ENCODE results near the gene COL9A3.

The COL9A3 gene

DNA sequence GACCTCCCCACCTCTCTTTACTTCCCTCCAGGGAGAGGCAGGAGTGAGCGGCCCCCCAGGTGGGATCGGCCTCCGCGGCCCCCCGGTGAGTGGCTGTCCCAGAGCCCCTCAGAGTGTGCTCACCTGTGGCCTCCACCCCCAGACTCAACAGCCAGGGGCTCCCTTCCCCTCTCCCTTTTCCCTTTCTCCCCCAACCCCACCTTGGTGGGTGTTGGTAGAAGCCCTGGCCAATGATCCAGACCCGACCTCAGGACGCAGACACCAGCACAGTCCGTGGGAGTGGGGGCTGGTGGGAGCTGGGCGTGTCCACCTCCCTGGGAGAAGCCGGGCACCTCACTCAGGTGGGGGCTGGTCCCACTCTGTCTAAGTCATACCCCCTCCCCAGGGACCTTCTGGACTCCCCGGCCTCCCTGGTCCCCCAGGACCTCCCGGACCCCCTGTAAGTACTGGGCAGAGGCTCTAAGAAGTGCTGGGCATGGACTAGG lies 4.9 kb downstream of the COL9A3 start:
- DNase-seq (ENCODE audit: insufficient read length, low spot score), result no peak
- no peak for FAIRE-seq

GRCh38 chr20:62822239-62822787 lies 5.5 kb downstream of the COL9A3 start:
- FAIRE-seq (no peak), DNase-seq (ENCODE audit: insufficient read length, low spot score) (no peak)

GRCh38 chr20:62822788-62823651 lies 6.2 kb downstream of the COL9A3 start:
- DNase-seq (ENCODE audit: insufficient read length, low spot score), result peak; percentile 90
- peak; percentile 57 for FAIRE-seq

GRCh38 chr20:62823688-62824475 lies 7.0 kb downstream of the COL9A3 start:
- DNase-seq (ENCODE audit: insufficient read length, low spot score) (no peak), FAIRE-seq (no peak)

GRCh38 chr20:62824476-62825332 lies 7.9 kb downstream of the COL9A3 start:
- FAIRE-seq, result no peak
- no peak for DNase-seq (ENCODE audit: insufficient read length, low spot score)

GRCh38 chr20:62825333-62825985 lies 8.6 kb downstream of the COL9A3 start:
- FAIRE-seq (no peak), DNase-seq (ENCODE audit: insufficient read length, low spot score) (no peak)

- FAIRE-seq (no peak), DNase-seq (ENCODE audit: insufficient read length, low spot score) (no peak)
Observed at GRCh38 chr20:62825986-62826645, 9.3 kb downstream of the COL9A3 start.

DNA sequence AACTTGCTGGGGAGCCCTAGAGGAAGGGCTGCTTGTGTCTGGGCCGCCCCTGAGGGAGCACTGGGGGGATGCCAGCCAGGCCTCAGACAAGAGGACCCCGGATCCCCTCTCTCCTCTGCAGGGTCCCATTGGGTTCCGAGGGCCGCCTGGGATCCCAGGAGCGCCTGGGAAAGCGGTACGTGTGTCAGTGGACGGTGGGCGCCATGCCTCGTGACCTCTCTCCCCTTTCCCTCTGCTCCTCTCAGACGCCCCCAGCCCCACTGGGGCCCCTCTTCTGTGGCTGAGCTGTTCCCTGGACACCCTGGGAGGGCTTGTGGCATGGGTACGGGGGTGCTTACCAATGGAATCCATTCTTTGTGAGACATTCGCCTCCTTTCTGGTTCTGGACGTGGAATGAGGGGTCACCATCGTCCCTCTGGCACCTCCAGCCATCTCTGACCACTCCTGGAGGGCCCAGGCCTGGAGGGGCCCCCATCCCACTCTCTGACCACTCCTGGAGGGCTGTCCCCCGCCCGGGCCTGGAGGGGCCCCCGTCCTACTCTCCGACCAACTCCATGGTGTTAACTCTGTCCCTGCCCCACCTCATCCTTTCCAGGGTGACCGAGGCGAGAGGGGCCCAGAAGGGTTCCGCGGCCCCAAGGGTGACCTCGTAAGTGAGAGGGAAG lies 9.9 kb downstream of the COL9A3 start:
- DNase-seq (ENCODE audit: insufficient read length, low spot score), result no peak
- no peak for FAIRE-seq

GRCh38 chr20:62827311-62828038 lies 10.6 kb downstream of the COL9A3 start:
- DNase-seq (ENCODE audit: insufficient read length, low spot score) (no peak), FAIRE-seq (no peak)

DNA sequence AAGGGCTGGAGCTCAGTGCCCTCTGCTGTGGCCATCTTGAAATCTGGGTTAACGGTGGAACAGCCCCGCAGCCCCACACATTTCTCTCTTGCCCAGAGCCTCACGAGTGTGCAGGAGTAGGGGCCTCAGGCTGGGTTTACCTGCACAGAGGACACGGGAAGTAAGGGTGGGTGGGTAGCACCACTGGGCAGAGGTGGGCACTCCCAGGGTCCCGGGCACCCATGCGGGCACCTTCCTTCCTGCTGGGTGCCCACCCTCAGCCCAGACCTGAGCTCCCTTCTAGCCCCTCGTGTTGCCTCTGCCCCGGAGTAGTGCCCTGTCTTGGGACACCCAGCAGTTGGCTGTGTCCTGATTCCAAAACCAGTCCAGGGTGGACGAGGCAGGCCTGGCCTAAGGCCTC lies 11.2 kb downstream of the COL9A3 start:
- no peak for DNase-seq (ENCODE audit: insufficient read length, low spot score)

DNA sequence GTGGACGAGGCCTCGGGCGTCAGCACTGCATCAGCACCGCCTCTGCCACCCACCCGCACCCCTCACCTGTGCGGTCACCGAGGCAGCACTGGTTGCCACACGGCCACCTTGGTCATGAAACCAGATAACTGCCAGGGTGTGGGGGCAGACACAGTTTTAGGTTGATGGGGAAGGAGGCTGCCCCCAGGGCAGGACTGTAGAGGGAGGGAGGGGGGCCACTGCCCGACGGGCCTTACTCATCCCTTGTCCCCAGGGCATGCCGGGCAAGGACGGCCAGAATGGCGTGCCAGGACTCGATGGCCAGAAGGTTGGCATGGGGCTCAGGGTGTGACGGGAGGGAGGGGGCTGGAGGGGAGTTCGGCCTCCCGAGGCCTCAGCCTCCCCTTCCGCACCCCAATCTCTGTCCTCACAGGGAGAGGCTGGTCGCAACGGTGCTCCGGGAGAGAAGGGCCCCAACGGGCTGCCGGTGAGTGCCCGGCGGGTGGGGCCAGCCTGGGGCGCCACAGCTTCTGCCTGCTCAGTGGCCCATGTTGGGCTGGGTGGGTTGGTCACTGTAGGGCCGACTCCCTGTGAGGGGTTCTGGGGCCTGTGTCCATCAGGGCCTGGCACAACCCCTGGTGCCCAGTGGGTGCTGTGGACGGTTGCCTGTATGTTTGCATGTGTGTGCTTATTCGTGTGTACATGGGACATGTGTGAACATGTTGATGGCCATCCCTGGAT lies 11.8 kb downstream of the COL9A3 start:
- FAIRE-seq, result no peak
- no peak for DNase-seq (ENCODE audit: insufficient read length, low spot score)

More for the DNA sequence above, 11.2 kb downstream of the COL9A3 start:
- no peak for FAIRE-seq

DNA sequence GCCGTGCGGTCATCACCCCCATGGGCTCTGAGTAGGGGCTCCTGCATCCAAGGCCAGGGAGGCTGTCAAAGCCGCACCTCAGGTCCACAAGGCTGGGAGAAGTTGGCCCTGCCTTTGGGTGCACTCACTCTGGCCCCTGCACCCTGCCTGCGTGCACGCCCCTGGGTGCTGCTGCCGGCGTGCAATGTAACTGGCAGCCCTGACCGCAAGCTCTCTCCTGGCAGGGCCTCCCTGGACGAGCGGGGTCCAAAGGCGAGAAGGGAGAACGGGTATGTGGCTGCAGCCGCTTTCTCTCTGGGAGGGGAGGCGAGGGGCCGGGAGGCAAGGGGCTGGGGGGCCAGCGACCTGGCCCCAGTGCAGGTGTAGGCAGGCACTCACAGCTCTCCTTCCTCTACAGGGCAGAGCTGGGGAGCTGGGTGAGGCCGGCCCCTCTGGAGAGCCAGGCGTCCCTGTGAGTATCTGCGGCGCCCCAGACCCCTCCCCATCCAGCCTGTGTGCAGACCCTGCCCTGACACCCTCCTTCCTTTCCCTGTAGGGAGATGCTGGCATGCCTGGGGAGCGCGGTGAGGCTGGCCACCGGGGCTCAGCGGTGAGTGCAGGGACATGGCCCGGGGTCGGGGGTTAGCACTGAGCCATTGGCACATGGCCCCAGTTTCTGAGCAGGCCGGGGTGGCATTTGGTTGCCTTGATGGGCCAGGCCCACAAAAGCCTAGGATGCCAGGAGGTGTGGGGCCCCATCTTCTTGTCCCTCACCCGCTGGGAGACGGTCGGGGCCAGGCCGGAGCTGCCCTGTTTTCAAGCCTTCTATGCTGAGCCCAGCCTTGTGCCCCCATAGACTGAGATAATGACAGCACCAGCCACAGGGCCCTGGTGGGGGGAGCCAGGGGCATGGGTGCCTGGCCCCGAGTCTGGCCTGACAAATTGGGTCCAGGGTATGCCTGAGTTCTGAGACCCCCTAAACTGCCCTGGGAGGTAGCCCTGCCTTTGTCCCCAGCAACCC lies 12.7 kb downstream of the COL9A3 start:
- DNase-seq (ENCODE audit: insufficient read length, low spot score), result no peak
- no peak for FAIRE-seq

DNA sequence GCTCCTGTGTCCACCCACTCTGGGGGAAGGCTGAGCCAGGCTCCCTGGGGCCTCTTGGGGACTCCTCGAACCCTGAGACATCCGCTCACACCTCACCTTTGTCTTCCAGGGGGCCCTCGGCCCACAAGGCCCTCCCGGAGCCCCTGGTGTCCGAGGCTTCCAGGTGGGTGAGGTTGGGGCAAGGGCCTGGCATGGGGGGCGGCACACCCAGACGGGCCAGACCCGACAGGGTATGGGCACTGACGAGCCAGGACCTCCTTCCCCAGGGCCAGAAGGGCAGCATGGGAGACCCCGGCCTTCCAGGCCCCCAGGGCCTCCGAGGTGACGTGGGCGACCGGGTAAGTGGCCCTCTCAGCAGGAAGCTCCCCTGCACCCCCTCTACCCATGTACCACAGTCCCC lies 13.4 kb downstream of the COL9A3 start:
- FAIRE-seq (no peak), DNase-seq (ENCODE audit: insufficient read length, low spot score) (no peak)

DNA sequence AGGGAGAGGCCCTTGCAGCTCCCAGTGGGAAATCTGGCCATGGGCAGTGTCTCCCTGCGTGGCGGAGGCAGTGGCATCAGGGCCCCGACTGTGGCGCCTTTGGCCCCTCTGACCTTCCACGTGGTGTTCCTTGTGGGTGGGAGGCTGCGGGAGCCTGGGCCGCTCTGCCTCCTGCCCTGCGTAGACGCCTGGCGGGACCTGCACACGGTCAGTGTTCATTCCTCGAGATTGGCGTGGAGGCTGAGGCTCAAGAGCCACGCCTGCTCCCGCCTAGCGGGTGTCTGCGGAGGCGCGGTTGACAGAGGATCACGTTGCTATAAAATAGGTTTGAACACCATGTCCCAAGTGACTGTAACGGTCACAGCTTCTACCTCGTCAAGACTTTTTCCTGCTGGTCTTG lies 14.0 kb downstream of the COL9A3 start:
- DNase-seq (ENCODE audit: insufficient read length, low spot score), result no peak
- no peak for FAIRE-seq

DNA sequence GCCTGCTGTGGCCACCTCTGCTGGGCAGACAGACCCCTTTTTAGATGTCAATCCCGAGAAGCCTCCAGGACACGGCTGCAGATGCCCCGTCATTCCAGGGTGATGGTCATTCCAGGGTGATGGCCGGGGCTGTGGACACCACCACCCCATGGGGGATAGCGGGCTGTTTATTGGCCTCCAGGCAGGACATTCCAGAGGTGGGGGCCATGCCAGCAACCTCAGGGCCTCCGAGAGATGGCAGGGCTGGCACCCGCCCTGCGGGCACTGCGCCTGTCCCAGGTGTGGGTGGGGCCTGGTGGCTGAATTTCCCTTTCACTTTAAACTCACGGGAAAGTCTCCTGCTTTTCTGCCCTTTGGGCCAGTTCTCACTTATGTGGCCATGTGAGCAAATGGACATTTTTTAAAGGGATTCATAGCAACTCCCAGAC lies 14.5 kb downstream of the COL9A3 start:
- FAIRE-seq (no peak), DNase-seq (ENCODE audit: insufficient read length, low spot score) (no peak)

DNA sequence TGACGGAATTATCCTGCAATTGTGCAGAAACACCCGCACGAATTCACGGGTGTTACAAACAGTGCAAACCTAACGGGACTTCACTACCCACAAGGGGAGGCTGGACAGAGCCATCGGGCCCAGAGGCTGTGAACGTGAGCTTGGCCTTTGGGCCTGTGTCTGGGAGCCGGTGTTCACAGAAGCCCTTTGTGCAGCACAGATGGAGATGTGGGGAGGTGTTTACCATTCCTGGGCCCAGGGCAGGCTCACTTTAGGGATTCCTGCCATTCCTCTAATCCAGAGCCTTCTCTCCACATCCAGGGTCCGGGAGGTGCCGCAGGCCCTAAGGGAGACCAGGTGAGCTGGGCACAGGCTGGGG lies 15.0 kb downstream of the COL9A3 start:
- no peak for DNase-seq (ENCODE audit: insufficient read length, low spot score)
- no peak for FAIRE-seq

All from GM19239 (cell line).